Measurements from ENCODE around the gene UNC5C. TPM values are rescaled to one million over a fixed set of nuclear protein-coding genes. Genes with fewer than 3 reads are reported as not detected.

UNC5C gene
- total and polyA plus RNA-seq, 8 donors = 0.13 to 14.3 (median 2.0) TPM

GRCh38 chr4:95249426-95250021 is 299.2 kb downstream of the UNC5C start:
- Histone ChIP-seq H3K4me1 (no peaks in the 10 kb centered on the region), H3K9me3 (no peaks in the 10 kb centered on the region), H3K27ac (no peak overlapping the region), H3K27me3 (no peaks in the 10 kb centered on the region), H3K4me3 (no peak overlapping the region), H3K36me3 (no peaks in the 10 kb centered on the region)
- intact Hi-C loops (cut with DNase I; ENCODE audit: low total_unique reads) = no loop called here
- no peak for DNase-seq
- TF ChIP-seq EP300 (IDR thresholded peaks at IDR 0.05) (no peak), CTCF (IDR thresholded peaks at IDR 0.05) (no peak), POLR2A (IDR thresholded peaks at IDR 0.05) (no peak), POLR2AphosphoS5 (IDR thresholded peaks at IDR 0.05) (no peak)
- 34 to 72% (median 46%) methylated on average over 3 of the region's 3 CpGs for WGBS, 5 donors

- 57 to 71% (median 69%) methylated on average over 1 of the region's 1 CpG for WGBS, 5 donors
- intact Hi-C loops (cut with DNase I; ENCODE audit: low total_unique reads) = no loop called here
- TF ChIP-seq EP300 (IDR thresholded peaks at IDR 0.05) (no peak), CTCF (IDR thresholded peaks at IDR 0.05) (no peak), POLR2A (IDR thresholded peaks at IDR 0.05) (no peak), POLR2AphosphoS5 (IDR thresholded peaks at IDR 0.05) (no peak)
- Histone ChIP-seq H3K4me3 (no peak overlapping the region), H3K4me1 (no peaks in the 10 kb centered on the region), H3K36me3 (no peaks in the 10 kb centered on the region), H3K9me3 (no peaks in the 10 kb centered on the region), H3K27ac (no peak overlapping the region), H3K27me3 (no peaks in the 10 kb centered on the region)
- DNase-seq = no peak
Measured at GRCh38 chr4:95248720-95249425, 299.9 kb downstream of the UNC5C start.

- 87 to 94% (median 90%) methylated on average over 1 of the region's 1 CpG for WGBS, 5 donors
- peaks cover 0 to 4% (median 0%) of the 10 kb centered on the region in 4 donors for H3K9me3 ChIP-seq
- no peak for DNase-seq
Measured at GRCh38 chr4:95243892-95244291, 304.9 kb downstream of the UNC5C start.

GRCh38 chr4:95238554-95238953 is 310.2 kb downstream of the UNC5C start:
- H3K4me1 ChIP-seq = no peaks in the 10 kb centered on the region
- H3K27me3 ChIP-seq = no peaks in the 10 kb centered on the region
- no peak overlapping the region for H3K27ac ChIP-seq
- H3K9me3 ChIP-seq = peaks cover 0 to 7% (median 0%) of the 10 kb centered on the region in 4 donors
- intact Hi-C loops (cut with DNase I; ENCODE audit: low total_unique reads) = no loop called here
- no peaks in the 10 kb centered on the region for H3K36me3 ChIP-seq
- TF ChIP-seq EP300 (IDR thresholded peaks at IDR 0.05) = no peak
- no peak for TF ChIP-seq POLR2AphosphoS5 (IDR thresholded peaks at IDR 0.05)
- TF ChIP-seq POLR2A (IDR thresholded peaks at IDR 0.05) = no peak
- TF ChIP-seq CTCF (IDR thresholded peaks at IDR 0.05) = no peak
- no peak overlapping the region for H3K4me3 ChIP-seq
- no peak for DNase-seq

More at GRCh38 chr4:95243892-95244291, 304.9 kb downstream of the UNC5C start:
- H3K4me3 ChIP-seq = no peak overlapping the region
- H3K4me1 ChIP-seq = no peaks in the 10 kb centered on the region
- no peaks in the 10 kb centered on the region for H3K27me3 ChIP-seq
- no peaks in the 10 kb centered on the region for H3K36me3 ChIP-seq
- TF ChIP-seq EP300 (IDR thresholded peaks at IDR 0.05) (no peak), POLR2AphosphoS5 (IDR thresholded peaks at IDR 0.05) (no peak), CTCF (IDR thresholded peaks at IDR 0.05) (no peak), POLR2A (IDR thresholded peaks at IDR 0.05) (no peak)
- intact Hi-C loops (cut with DNase I; ENCODE audit: low total_unique reads) = no loop called here
- H3K27ac ChIP-seq = no peak overlapping the region
